ENCODE measurements around the gene RHOD. TPM values are rescaled to one million over a fixed set of nuclear protein-coding genes. Genes with fewer than 3 reads are reported as not detected.

RHOD gene
- total and polyA plus RNA-seq, 2 donors from 2014 or later, result 20.9 to 50.2 TPM

- Histone ChIP-seq H3K4me1 (ENCODE audit: control insufficient read depth in 2 of 3, insufficient read depth in 2 of 3, low read depth in 1 of 3, low read length in 3 of 3) (peaks cover 0 to 4% (median 0%) of the 10 kb centered on the region in 3 donors), H3K4me3 (ENCODE audit: low read length in 3 of 3) (no peak overlapping the region), H3K9ac (ENCODE audit: low read length in 3 of 3) (no peak overlapping the region), H3K36me3 (ENCODE audit: control insufficient read depth in 2 of 3, insufficient read depth in 3 of 3, low read length in 3 of 3) (no peaks in the 10 kb centered on the region), H3K9me3 (ENCODE audit: control insufficient read depth in 2 of 3, insufficient read depth in 1 of 3, low read length in 3 of 3) (no peaks in the 10 kb centered on the region), H3K27ac (ENCODE audit: low read depth in 2 of 2, low read length in 2 of 2) (no peak overlapping the region), H3K27me3 (ENCODE audit: control insufficient read depth, insufficient read depth, low read length) (no peaks in the 10 kb centered on the region)
- DNase-seq, result no peak
- no peak for TF ChIP-seq CTCF (IDR thresholded peaks at IDR 0.05; ENCODE audit: borderline replicate concordance, extremely low read depth, insufficient read depth)
- no peak for FAIRE-seq
- intact Hi-C loops (cut with DNase I), result no loop called here
These were observed 15.6 kb downstream of the RHOD start for GRCh38 chr11:67072295-67072694.

- Histone ChIP-seq H3K9me3 (ENCODE audit: control insufficient read depth in 2 of 3, insufficient read depth in 1 of 3, low read length in 3 of 3) (no peaks in the 10 kb centered on the region), H3K36me3 (ENCODE audit: control insufficient read depth in 2 of 3, insufficient read depth in 3 of 3, low read length in 3 of 3) (no peaks in the 10 kb centered on the region), H3K4me3 (ENCODE audit: low read length in 3 of 3) (no peak overlapping the region), H3K4me1 (ENCODE audit: control insufficient read depth in 2 of 3, insufficient read depth in 2 of 3, low read depth in 1 of 3, low read length in 3 of 3) (peaks cover 0 to 6% (median 0%) of the 10 kb centered on the region in 3 donors), H3K27me3 (ENCODE audit: control insufficient read depth, insufficient read depth, low read length) (no peaks in the 10 kb centered on the region), H3K9ac (ENCODE audit: low read length in 3 of 3) (no peak overlapping the region), H3K27ac (ENCODE audit: low read depth in 2 of 2, low read length in 2 of 2) (no peak overlapping the region)
- intact Hi-C loops (cut with DNase I), result no loop called here
- FAIRE-seq (no peak), DNase-seq (no peak)
- no peak for TF ChIP-seq CTCF (IDR thresholded peaks at IDR 0.05; ENCODE audit: borderline replicate concordance, extremely low read depth, insufficient read depth)
These were observed 17.3 kb downstream of the RHOD start for GRCh38 chr11:67073908-67074307.

- FAIRE-seq (no peak), DNase-seq (no peak)
- intact Hi-C loops (cut with DNase I), result no loop called here
These were observed 19.6 kb downstream of the RHOD start for GRCh38 chr11:67076202-67076601.

More at GRCh38 chr11:67076202-67076601, 19.6 kb downstream of the RHOD start:
- Histone ChIP-seq H3K4me1 (ENCODE audit: control insufficient read depth in 2 of 3, insufficient read depth in 2 of 3, low read depth in 1 of 3, low read length in 3 of 3) (peaks cover 0 to 6% (median 0%) of the 10 kb centered on the region in 3 donors), H3K27ac (ENCODE audit: low read depth in 2 of 2, low read length in 2 of 2) (no peak overlapping the region), H3K36me3 (ENCODE audit: control insufficient read depth in 2 of 3, insufficient read depth in 3 of 3, low read length in 3 of 3) (no peaks in the 10 kb centered on the region), H3K9ac (ENCODE audit: low read length in 3 of 3) (no peak overlapping the region), H3K27me3 (ENCODE audit: control insufficient read depth, insufficient read depth, low read length) (no peaks in the 10 kb centered on the region), H3K4me3 (ENCODE audit: low read length in 3 of 3) (no peak overlapping the region), H3K9me3 (ENCODE audit: control insufficient read depth in 2 of 3, insufficient read depth in 1 of 3, low read length in 3 of 3) (no peaks in the 10 kb centered on the region)
- no peak for TF ChIP-seq CTCF (IDR thresholded peaks at IDR 0.05; ENCODE audit: borderline replicate concordance, extremely low read depth, insufficient read depth)
